SU-DHL-6 (cell line): ENCODE data around the gene ULBP2.

Experiments used
- EZH2phosphoT487 ChIP-seq: fragments of 200-600 bp; sonication (generic), shearing (Covaris generic); conservative IDR thresholded peaks from 2 replicates; pipeline ENCODE4 v1.6.1; 2018; ENCODE audit warnings: mild to moderate bottlenecking, antibody characterized with exemption, low read length, moderate library complexity, mixed read lengths
- TF ChIP-seq, protein P1 (sequence below): fragments of 200-600 bp; sonication (generic); IDR thresholded peaks from one replicate; pipeline ENCODE4 v1.5.1; 2017; ENCODE audit warnings: antibody characterized with exemption, mild to moderate bottlenecking, low read length, moderate library complexity; ENCODE audit not compliant: insufficient read depth, poor library complexity, severe bottlenecking

DNA sequence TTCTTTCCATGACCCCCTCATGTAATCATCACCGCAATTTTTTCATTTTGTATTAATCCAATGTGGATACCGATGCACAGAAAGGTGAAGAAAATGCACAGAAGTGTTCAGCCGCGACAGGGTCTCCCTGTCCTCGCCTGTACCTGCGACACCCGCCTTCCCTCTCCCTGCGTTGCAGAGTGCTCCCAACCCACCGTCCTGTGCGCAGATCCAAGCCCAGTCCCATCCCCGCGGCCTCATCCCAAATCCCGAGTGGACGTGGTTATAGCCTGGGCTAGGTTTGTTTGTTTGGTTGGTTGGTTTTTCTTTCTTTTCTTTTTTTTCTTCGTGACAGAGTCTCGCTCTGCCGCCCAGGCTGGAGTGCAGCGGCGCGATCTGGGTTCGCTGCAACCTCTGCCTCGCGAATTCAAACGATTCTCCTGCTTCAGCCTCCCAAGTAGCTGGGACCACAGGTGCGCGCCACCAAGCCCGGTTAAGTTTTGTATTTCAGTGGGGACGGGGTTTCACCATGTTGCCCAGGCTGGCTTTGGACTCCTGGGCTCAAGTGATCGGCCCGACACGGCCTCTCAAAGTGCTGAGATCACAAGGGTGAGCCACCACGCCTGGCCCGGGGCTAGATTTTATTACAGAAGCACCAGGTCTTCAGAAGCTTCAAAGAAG, 18.4 kb upstream of the ULBP2 start:
- TF ChIP-seq, protein P1, sequence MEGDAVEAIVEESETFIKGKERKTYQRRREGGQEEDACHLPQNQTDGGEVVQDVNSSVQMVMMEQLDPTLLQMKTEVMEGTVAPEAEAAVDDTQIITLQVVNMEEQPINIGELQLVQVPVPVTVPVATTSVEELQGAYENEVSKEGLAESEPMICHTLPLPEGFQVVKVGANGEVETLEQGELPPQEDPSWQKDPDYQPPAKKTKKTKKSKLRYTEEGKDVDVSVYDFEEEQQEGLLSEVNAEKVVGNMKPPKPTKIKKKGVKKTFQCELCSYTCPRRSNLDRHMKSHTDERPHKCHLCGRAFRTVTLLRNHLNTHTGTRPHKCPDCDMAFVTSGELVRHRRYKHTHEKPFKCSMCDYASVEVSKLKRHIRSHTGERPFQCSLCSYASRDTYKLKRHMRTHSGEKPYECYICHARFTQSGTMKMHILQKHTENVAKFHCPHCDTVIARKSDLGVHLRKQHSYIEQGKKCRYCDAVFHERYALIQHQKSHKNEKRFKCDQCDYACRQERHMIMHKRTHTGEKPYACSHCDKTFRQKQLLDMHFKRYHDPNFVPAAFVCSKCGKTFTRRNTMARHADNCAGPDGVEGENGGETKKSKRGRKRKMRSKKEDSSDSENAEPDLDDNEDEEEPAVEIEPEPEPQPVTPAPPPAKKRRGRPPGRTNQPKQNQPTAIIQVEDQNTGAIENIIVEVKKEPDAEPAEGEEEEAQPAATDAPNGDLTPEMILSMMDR = no peak
- TF ChIP-seq EZH2phosphoT487 = no peak
